CD1c-positive myeloid dendritic cell (primary cell): ENCODE data around the gene SPATA24.
A peak's percentile ranks its signal among the peaks of the same experiment; 100 is the strongest.
"Not testable (repeated sequence)": the region's sequence is repeated elsewhere in the genome, so short reads cannot be mapped to it uniquely, and the experiment has no call there.

Experiments
- DNase-seq: peaks from one replicate; pipeline ENCODE4 v3.0.0-alpha.2; 2016; ENCODE audit errors: extremely low spot score

The SPATA24 gene, protein sequence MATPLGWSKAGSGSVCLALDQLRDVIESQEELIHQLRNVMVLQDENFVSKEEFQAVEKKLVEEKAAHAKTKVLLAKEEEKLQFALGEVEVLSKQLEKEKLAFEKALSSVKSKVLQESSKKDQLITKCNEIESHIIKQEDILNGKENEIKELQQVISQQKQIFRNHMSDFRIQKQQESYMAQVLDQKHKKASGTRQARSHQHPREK

DNA sequence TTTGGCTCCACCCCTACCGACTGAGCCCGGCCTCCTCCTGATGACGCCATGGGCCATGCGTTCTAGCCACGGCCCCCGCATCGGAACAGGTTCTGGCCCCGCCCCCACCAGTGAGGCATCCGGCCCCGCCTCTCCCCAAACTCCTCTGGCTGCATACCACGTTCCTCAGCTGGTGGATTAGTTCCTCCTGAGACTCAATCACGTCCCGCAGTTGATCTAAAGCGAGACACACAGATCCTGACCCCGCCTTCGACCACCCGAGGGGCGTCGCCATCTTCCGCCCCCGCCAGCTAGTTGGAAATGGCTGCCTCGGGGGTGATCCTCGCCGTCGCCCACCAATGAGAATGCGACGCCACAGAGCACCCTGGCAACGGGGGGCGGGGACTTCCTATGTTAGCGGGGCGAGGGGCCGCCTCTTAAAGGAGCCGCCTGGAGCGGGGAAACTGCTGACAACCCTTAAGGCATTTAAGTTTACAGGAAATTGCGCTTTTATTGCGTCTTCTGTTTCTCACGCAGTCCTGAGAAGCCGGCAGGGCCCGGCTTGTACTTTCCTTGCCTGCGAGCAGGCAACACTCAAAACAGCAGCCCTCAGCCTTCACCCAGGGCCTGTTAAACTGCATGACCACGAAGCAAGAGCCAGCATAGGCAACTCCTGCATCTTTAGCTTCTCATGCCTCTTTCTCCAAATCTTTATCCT lies at the start of gene SPATA24:
TSS of gene SPATA24 (minus strand) at position 303 of the 697 bp plus-strand sequence. CDS start at position 274, 29 bp downstream.
- DNase-seq, result peak; percentile 99

DNA sequence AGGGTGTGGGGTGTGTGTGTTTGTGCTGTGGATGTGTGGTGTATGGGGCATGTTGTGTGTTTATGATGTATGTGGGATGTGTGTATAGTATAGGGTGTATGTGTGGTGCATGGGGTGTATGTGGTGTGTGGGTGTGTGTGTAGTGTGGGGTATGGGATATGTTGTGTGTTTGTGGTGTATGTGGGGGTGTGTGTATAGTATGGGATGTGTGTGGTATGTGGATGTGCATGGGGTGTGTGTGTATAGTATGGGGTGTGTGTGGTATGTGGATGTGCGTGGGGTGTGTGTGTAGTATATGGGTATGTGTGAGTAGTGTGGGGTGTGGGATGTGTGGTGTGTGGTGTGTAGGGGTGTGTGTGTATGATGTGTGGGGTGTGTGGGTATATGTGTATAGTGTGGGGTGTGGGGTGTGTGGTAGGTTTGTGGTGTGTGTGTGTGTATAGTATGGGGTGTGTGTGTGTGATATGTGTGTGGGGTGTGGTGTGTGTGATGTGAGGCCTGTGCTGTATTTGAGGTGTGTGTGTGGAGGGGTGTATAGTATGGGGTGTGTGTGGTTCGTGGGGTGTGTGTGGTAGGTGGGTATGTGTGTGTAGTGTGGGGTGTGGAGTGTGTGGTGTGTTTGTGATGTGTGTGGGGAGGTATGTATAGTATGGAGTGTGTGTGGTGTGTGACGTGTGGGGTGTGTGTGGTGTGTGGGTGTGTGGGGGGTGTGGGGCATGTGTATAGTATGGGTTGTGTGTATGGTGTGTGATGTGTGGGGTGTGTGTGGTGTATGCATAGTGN lies 48.2 kb upstream of the SPATA24 start:
- DNase-seq, result no peak

DNA sequence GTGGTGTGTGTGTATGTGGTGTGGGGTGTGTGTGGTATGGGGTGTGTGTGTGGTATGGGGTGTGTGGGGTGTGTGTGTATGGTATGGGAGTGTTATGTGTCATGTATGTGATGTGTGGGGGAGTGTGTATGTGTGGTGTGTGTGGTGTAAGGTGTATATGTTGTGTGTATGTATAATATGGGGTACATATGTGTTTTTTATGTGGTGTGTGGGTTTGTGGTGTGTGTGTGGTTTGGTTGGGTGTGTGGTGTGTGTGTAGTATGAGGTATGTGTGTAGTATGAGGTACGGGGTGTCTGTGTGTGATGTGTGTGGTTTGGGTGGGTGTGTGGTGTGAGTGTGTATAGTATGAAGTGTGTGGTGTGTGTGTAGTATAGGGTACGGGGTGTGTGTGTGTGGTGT lies 47.3 kb upstream of the SPATA24 start:
- no peak for DNase-seq

DNA sequence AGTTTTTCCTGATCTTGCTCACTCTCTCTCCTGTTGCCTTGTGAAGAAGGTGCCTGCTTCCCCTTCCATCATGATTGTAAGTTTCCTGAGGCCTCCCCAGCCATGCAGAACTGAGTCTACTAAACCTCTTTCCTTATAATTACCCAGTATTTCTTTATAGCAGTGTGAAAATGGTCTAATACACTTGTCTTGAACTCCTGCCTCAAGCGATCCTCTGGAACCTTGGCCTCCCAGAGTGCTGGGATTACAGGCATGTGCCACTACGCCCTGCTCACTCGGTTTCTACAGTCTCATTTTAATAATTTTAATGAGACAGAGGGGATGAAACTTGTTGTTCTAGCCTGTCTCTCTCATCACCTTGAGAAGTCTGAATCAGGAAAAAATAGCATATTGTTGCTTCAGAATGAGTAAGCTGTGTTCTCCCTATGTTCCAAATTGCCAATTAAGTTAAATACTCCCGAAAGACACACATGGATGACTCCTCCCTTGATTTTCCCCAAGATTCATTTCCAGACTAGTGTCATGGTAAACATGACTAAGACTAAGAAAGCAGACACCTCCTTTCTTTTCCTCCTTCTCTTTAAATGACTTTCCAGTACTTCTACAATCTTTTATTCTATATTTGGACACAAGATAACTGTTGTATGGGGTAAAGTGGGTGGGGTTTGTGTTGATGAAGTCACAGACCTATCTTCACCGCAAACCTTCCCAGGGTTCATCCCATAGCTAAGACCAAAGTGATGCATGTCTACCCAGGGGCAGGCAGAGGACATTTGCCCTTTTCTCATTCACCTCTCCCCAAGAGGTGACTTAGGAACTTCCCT lies 43.3 kb upstream of the SPATA24 start:
- DNase-seq, result no peak

DNA sequence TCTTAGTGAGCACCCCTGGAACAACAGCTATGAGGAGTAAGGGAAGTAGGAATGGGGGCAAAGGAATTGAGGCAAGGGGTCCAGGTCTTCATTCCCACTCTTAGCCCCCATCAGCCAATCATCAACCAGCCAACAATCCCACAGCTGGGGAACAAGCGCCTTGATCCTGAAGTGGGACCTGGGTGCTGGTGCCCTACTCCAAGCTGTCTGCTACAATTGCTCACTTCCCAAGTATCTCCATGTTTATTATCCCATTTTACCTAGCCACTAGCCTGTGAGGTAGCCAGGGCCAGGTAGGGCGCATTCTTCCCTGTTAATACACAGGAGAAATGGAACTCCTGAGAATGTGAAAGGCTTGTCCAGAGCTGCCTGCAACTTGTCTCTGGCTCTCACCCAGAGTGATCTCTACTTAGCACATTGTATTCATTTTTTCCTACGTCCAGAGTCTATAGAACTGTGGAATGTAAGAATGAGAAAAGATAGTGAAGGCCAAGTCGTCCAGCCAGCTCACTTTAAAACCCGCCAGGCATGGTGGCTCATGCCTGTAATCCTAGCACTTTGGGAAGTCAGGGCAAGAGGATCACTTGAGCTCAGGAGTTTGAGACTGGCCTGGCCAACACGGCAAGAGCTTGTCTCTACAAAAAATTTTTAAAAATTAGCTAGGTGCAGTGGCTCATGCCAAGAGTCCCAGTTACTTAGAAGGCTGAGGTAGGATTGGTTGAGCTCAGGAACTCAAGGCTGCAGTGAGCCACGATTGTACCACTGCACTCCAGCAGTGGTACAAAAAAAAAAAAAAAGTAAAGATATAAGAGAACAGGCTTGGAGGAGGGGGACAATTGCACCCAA lies 41.7 kb upstream of the SPATA24 start:
- no peak for DNase-seq

DNA sequence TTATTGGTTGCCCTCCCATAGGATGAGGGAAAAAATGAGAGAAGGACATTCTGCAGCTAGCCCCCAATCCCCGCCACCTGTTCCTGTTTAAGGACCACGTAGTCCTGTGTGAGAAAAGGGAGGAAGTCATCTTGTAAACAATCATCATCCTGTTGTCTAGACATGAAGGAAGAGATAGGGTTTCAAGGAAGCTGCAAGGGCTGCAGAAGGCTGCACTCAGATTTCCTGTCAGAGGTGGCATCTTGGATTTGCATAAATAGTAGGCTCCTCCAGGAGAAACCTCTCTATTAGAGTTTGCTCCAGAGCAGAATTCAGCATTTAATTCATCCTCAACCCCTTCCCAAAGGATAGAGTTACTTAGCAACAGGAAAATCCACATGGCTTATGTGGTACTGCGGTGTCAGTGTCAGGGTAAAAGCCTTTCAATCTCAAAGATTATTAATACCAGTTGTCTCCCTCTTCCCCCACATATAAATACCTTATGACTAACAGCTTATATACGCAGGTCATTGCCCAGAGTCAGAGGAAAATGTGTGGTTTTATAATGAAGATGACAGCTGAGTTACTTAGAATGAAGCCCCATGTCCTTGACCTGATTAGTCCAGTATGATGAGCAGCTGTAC lies 40.1 kb upstream of the SPATA24 start:
- no peak for DNase-seq

DNA sequence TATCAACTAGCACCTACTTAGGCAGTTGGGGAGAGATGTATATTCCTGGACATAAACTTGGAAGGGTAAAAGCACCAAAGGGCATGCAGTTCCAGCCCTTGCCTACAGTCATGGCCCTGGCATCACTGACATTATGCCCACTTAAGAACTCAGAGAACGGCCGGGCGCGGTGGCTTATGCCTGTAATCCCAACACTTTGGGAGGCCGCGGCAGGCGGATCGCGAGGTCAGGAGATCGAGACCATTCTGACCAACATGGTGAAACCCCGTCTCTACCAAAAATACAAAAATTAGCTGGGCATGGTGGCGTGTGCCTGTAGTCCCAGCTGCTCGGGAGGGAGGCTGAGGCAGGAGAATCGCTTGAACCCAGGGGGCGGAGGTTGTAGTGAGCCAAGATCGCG lies 36.5 kb upstream of the SPATA24 start:
- not testable (repeated sequence) for DNase-seq

DNA sequence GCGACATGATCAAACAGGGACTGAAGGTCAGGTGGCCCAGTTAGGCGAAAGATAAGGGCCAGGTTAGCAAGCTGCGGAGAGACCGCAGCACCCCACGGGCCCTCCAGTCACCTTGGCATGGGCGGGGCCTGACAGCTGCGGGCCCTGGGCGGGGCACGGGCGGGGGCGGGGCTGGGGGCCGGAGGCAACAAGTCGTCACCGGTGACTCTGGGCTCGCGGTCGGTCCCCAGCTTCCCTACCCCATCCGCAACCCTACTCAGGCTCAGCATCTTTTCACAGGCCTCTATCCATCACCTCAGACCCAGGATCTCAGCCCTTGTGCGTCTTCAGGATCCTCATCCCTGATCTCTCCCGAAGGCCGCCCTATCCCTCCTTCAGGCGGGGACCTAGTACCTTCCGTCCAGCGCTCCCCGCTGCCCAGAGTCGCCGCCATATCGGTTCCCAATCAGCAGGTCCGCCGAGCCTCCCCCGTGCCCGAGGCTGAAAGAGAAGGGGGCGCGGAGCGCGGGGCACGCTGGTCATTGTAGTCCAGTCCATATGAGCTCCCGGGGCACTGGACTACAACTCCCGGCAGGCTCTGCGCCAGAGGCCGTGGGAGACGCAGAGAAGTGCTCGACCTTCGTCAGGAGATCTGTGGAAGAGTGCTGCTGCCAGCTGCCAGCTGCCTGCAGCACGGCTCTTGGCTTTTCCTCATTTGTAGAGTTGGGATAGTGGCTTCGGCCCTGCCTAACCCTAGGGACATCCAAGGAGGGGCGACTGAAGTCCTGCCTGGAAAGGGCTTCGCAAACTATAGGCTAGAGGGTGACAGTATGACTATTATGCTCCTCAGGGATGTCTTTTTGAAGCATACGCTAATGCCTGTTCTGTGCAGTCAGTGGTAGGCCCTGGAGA lies 35.4 kb upstream of the SPATA24 start, which contains the start of gene DNAJC18:
TSS of gene DNAJC18 (minus strand) at position 513 of the 891 bp plus-strand sequence. CDS start at position 433, 80 bp downstream.
- DNase-seq, result peak; percentile 94

DNA sequence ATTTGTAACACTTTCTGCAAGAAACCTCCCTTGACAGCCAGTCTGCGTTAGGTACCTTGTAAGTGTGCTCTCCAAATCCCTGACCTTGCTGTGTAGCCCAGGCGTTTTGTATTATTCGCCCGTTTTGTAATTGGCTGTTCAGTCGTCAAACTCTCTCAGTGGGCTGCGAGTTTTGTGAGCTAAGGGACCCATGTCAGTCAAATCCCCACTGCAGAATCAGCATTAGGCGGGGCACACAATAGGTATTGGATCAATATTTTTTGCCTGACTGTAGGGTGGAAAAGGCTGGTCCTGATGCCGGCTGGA lies 34.8 kb upstream of the SPATA24 start:
- DNase-seq, result no peak

DNA sequence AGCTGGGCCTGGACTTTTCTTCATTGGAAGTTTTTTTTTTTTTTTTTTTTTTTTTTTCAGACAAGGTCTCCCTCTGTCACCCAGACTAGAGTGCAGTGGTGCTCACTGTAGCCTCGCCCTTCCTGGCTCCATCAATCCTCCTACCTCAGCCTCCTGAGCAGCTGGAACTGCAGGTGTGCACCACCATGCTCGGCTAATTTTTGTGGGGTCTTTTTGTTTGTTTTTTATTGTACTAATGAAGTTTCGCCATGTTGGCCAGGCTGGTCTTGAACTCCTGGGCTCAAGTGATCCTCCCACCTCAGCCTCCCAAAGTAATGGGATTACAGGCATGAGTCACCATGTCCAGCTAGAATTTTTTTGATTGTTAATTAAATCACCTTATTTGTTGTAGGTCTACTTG lies 31.8 kb upstream of the SPATA24 start:
- DNase-seq, result no peak

DNA sequence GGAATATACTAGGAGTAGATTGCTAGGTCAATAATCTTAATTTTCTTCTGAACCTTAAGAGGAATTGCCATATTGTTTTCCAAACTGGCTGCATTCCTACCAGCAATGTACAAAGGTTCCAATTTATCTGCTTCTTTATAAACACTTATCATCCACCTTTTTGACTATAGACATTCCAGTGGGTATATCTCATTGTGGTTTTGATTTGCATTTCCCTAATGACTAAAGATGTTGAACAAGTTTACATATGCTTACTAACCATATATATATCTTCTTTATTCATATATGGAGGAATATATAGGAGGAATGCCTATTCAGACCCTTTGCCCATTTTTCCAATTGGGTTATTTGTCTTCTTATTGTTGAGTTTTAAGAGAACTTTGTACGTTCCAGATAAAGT lies 27.8 kb upstream of the SPATA24 start:
- no peak for DNase-seq

DNA sequence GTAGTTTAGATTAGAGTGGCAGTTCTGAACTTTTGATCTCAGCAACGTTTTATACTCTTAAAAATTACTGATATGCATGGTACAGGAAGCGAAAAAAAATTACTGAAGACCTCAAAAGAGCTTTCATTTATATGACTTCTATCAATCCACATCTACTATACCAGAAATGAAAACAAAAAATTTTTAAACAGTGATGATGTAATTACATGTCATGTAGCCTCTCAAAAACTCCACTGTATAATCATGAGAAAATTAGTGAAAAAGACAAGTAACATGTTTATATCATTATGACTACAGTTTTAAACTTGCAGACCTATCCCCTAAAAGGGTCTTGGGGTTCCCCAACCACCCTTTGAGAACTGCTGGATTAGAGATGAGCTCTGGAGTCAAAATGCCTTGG lies 26.1 kb upstream of the SPATA24 start:
- DNase-seq, result no peak

DNA sequence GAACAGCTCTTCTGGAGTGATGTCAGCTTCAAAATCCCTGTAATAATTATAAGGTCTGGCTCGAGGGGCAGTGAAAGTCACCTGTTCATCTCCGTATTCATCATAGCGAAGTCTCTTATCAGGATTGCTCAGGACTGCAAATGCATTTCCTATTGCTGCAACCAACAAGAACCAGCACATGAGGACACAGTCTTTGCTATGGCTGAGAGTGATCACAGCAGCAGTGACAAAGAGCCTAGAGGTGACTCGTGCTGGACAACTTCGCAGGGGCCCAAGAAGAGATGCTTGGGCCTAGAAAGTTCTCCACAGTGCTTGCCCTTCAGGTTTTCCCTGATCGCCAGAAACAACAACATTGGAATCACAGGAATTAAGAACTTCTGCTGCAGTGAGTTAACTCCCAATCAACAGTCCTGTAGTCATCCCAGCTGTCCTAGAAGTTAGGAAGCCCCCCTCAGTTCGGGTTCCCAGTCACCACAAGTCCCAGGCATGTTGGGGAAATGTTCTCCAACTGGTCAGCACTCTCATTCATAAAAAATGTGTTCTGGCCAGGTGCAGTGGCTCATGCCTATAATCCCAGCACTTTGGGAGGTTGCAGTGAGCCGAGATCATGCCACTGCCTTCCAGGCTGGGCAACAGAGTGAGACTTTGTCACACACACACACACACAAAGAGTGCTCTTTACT lies 22.5 kb upstream of the SPATA24 start:
- no peak for DNase-seq

DNA sequence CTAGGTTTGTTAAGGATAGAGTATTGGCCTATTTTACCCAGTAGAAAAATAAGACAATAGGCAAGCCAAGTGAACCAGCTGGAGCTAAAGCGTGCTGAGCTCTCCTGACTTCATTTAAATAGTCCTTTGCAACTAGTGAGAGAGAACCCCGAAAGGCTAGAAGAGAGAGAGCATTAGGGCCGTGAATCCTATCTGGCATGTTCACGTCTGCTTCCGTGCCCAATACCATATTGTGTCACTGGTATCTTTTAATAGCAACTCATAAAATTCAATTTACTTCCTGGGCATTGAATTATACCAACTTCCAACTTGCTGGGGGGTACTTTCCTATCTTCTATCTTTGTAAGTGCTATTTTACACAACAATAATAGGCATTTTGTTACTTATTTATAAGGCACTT lies 21.6 kb upstream of the SPATA24 start:
- DNase-seq, result no peak

DNA sequence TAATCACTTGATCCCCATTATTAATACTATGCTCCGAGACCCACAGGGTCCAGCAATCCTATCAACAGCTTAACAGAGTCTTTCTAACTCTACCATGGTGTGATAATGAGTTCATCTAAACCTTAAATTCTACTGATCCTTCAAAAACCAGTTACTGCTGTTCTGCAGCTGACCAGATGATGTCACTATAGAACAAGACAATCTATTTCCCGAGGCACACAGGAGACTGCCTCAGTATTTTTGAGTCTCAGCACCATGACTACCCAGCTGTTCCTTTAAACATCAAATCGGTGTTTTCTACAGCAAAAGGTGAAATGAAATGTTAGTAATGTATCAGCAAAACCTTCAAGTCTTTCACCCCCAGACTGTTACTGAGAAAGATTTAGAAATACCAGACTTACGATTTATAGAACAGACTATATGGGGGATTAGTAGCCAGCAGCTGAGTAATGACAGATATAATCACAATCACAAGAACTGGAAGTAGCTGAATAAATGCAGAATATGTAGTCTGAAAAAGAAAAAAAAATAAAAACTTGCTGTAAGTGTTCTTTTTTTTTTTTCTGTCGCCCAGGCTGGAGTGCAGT lies 18.5 kb upstream of the SPATA24 start:
- DNase-seq, result peak; percentile 82

DNA sequence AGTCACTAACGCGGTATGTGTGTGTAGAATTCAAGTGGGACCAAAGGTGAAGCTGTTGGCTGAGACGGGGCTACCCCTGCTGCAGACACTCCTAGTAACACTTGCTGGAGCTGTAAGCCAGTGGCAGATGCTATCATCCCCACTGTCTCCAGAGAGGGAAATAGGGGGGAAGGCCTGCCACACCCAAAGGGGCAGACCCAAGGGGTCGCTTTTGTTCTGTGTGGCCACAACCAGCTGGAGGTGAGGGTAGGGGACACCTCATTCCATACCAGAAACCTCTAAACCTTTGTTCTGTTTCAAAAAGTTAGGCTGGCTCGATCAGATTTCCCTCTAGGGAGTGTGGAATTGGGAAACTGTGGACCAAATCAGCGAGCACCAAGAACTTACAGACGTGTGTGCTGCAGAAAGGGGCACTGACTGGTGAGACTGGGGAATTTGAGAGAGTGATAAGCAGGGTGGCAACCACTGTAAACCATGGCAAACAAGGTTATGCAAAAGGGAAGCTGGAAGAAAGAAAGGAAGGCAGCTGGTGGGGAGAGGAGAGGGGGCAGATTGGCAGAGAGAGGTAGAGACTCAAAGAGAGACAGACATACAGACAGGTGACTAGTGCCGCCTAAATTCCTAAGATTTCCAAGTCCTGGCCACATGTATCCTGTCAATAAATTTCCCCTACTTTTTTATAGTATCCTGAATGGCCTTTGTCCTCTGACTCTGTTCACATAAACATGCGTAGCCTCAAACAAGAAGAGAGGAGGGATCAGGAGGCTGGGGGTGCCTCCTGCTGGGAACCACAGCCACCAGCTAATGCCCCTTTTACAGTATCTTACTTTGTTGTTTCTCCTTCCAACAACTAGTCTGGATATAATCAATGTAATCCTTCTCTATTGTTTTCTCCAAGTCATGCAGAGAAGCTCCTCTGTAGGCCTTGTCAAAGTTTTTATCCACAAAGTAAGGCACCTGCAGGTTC lies 15.6 kb upstream of the SPATA24 start:
- no peak for DNase-seq

DNA sequence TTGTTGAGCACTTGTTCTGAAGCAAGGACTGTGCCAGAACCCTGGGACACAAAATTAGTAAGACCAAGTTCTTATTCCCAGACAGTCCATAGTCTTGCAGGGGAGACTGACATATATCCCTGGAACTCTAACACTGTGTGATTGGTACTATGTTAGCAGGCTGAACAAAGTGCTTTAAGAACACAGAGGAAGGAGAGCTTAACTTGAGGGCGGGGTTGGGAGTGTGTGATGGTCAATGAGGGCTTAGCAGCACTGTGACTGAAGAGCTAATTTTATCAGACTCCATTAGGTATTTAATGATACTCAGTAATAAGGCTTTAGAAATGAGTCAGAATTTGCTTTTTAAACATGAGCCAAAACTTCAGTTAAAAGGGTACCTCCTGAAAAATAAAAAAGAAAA lies 14.9 kb upstream of the SPATA24 start:
- DNase-seq, result no peak
